ENCODE data around the gene NCOA1. TPM values are rescaled to one million over a fixed set of nuclear protein-coding genes. Genes with fewer than 3 reads are reported as not detected.

Gene NCOA1
- total RNA-seq, 2 experiments from 2014 or later: 35.5 to 40.6 TPM

DNA sequence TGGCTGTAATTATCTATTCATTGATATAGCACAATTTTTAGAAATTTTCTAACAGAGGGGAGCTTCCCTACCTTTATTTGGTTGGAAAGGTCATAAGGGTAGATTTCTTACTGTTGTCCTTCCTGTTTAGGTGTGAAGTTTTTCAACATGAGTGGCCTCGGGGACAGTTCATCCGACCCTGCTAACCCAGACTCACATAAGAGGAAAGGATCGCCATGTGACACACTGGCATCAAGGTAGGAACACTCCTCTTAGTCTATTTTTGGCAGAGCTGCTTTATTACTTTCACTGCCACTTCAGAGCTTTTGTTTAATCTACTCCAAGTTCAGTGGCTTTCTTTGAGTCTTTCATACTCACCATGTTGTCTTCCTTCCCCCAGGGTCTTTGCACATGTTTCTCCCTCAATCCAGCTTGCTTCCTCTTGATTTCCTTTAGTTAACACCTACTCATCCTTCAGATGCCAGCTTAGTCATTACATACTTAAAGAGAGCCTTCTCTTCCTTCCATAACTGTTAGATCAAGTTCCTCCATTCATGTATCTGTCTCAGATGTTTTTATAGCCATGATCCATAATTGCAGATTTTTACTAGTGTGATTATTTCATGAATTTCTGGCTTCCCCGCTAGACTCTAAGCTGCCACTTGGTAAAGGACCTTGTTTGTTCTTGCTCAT lies 167.6 kb downstream of the NCOA1 start:
- CTCF ChIA-PET: no interaction called here
- H3K4me3 ChIP-seq (ENCODE audit: low read length): no peak overlapping the region
- ATAC-seq (ENCODE audit: poor library complexity) (no peak), DNase-seq (no peak)
- Mint-ChIP-seq H3K4me1 (ENCODE audit: low read depth) (peaks cover 6% of the 10 kb centered on the region), H3K9me3 (no peaks in the 10 kb centered on the region), H3K36me3 (ENCODE audit: low read depth) (peaks cover 38% of the 10 kb centered on the region), H3K27ac (no peak overlapping the region), H3K4me3 (no peak overlapping the region), H3K27me3 (no peaks in the 10 kb centered on the region)
- no peaks in the 10 kb centered on the region for H3K9me3 ChIP-seq (ENCODE audit: control insufficient read depth in 1 of 2, insufficient read depth in 1 of 2, low read length in 2 of 2)
- TF ChIP-seq, protein P1, sequence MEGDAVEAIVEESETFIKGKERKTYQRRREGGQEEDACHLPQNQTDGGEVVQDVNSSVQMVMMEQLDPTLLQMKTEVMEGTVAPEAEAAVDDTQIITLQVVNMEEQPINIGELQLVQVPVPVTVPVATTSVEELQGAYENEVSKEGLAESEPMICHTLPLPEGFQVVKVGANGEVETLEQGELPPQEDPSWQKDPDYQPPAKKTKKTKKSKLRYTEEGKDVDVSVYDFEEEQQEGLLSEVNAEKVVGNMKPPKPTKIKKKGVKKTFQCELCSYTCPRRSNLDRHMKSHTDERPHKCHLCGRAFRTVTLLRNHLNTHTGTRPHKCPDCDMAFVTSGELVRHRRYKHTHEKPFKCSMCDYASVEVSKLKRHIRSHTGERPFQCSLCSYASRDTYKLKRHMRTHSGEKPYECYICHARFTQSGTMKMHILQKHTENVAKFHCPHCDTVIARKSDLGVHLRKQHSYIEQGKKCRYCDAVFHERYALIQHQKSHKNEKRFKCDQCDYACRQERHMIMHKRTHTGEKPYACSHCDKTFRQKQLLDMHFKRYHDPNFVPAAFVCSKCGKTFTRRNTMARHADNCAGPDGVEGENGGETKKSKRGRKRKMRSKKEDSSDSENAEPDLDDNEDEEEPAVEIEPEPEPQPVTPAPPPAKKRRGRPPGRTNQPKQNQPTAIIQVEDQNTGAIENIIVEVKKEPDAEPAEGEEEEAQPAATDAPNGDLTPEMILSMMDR (IDR thresholded peaks at IDR 0.05): no peak
- H3K27ac ChIP-seq (ENCODE audit: low read depth in 1 of 2, low read length in 2 of 2): no peak overlapping the region
- H3K4me1 ChIP-seq (ENCODE audit: insufficient read depth, low read length): no peaks in the 10 kb centered on the region
- H3K36me3 ChIP-seq (ENCODE audit: insufficient read depth, low read length): peaks cover 8% of the 10 kb centered on the region
- POLR2A ChIA-PET: interaction anchor here (0.7 kb wide), 1 partner anchor 18 kb away, joined by 3 read pairs; no protein-coding TSS in a partner anchor
- intact Hi-C loops (cut with DNase I, micrococcal nuclease): no loop called here
- no peaks in the 10 kb centered on the region for H3K27me3 ChIP-seq (ENCODE audit: control insufficient read depth in 1 of 2, insufficient read depth in 2 of 2, low read length in 2 of 2)

DNA sequence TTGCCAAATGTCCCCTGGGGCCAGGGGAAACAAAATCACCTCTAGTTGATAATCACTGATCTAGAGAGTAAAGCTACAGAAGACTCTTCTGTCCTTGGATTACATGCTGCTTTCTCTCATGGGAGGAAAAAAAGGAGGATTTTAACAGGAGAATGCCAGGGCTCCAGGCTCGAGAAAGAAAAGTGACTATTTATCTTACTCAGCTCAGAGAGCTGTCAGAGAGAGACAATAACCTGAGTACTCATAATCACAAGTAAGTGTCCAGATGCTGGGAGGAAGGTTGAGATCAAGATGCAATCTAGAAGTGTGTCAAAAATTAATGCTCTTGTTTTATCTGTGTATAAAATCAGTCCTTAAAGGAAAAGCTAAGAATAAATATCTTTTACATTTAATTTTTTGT lies 168.8 kb downstream of the NCOA1 start:
- no peak overlapping the region for H3K27ac ChIP-seq (ENCODE audit: low read depth in 1 of 2, low read length in 2 of 2)
- Mint-ChIP-seq H3K9me3 (no peaks in the 10 kb centered on the region), H3K36me3 (ENCODE audit: low read depth) (peaks cover 45% of the 10 kb centered on the region), H3K27ac (no peak overlapping the region), H3K4me1 (ENCODE audit: low read depth) (peaks cover 9% of the 10 kb centered on the region), H3K4me3 (no peak overlapping the region), H3K27me3 (no peaks in the 10 kb centered on the region)
- intact Hi-C loops (cut with DNase I, micrococcal nuclease): loop anchor here in 1 of 2 experiments (1.0 kb wide), 1 partner anchor 34 kb away; no protein-coding TSS in a partner anchor
- no peaks in the 10 kb centered on the region for H3K27me3 ChIP-seq (ENCODE audit: control insufficient read depth in 1 of 2, insufficient read depth in 2 of 2, low read length in 2 of 2)
- ChIA-PET POLR2A (interaction anchor here (0.6 kb wide), 1 partner anchor 1372 kb away, joined by 5 read pairs; no protein-coding TSS in a partner anchor), CTCF (no interaction called here)
- TF ChIP-seq, protein P1 (IDR thresholded peaks at IDR 0.05): no peak
- no peak overlapping the region for H3K4me3 ChIP-seq (ENCODE audit: low read length)
- no peaks in the 10 kb centered on the region for H3K4me1 ChIP-seq (ENCODE audit: insufficient read depth, low read length)
- DNase-seq (no peak), ATAC-seq (ENCODE audit: poor library complexity) (no peak)
- H3K9me3 ChIP-seq (ENCODE audit: control insufficient read depth in 1 of 2, insufficient read depth in 1 of 2, low read length in 2 of 2): no peaks in the 10 kb centered on the region
- H3K36me3 ChIP-seq (ENCODE audit: insufficient read depth, low read length): peaks cover 8% of the 10 kb centered on the region

DNA sequence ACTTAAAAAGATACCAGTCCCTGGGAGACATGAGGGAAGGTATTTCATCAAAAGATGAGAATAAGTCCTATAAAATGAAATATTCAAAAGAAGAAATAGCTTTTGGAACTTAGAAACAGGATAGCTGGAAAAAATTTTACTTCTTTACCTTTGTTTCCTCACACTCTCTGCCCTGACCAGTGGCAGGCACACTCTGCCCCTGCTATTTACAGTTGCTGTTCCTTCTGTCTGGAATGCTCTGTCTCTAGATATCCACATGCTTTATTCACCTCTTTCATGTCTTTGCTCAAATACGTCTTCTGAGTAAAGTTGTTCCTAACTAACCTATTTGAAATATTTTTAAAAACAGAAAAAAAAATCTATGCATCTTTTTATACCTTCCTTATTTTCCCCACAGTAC lies 176.5 kb downstream of the NCOA1 start:
- Mint-ChIP-seq H3K27me3 (no peaks in the 10 kb centered on the region), H3K4me3 (no peak overlapping the region), H3K9me3 (no peaks in the 10 kb centered on the region), H3K4me1 (ENCODE audit: low read depth) (peaks cover 13% of the 10 kb centered on the region), H3K27ac (no peak overlapping the region), H3K36me3 (ENCODE audit: low read depth) (peaks cover 60% of the 10 kb centered on the region)
- ChIA-PET POLR2A (no interaction called here), CTCF (no interaction called here)
- TF ChIP-seq, protein P1 (IDR thresholded peaks at IDR 0.05): no peak
- no peaks in the 10 kb centered on the region for H3K9me3 ChIP-seq (ENCODE audit: control insufficient read depth in 1 of 2, insufficient read depth in 1 of 2, low read length in 2 of 2)
- no peak overlapping the region for H3K4me3 ChIP-seq (ENCODE audit: low read length)
- DNase-seq: no peak
- ATAC-seq (ENCODE audit: poor library complexity): no peak
- H3K27me3 ChIP-seq (ENCODE audit: control insufficient read depth in 1 of 2, insufficient read depth in 2 of 2, low read length in 2 of 2): no peaks in the 10 kb centered on the region
- no peak overlapping the region for H3K27ac ChIP-seq (ENCODE audit: low read depth in 1 of 2, low read length in 2 of 2)
- intact Hi-C loops (cut with DNase I, micrococcal nuclease): no loop called here
- H3K36me3 ChIP-seq (ENCODE audit: insufficient read depth, low read length): peaks cover 8% of the 10 kb centered on the region
- peaks cover 3% of the 10 kb centered on the region for H3K4me1 ChIP-seq (ENCODE audit: insufficient read depth, low read length)

All from CD4-positive, alpha-beta T cell (primary cell).